Activated T-cell treated with anti-CD3 and anti-CD28 coated beads, Interleukin-2, amount 50 U/mL, for 48 hours (primary cell): ENCODE results near the gene LIPG.

ENCODE experiments used
- DNase-seq, 2 experiments: peaks; one replicate each; pipeline ENCODE4 v3.0.0-alpha.2; 2020

LIPG gene

DNA sequence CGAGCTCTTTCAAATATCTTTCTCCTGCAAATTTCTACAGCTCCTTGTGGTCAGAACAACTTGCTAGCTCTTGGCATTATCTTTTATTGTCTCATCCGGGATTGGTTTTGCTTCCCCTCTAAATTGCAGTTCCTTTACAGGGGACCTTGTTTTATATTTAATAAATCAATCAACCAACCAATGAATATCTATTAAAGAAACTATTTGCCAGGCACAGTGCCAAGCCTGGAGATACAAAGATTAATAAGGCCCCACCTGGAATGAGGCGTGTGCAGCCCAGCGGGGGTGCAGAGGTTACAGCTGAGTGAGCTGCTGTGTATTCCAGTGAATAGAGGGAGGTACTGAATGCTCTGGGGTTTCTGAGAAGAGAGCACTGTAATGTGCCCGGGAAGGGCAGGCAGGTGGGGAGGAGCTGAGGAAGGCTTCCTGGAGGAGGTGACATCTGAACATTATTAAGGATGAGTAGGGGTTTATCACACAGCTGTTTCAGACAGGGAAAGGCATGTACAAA, 51.8 kb downstream of the LIPG start:
- no peak for DNase-seq

DNA sequence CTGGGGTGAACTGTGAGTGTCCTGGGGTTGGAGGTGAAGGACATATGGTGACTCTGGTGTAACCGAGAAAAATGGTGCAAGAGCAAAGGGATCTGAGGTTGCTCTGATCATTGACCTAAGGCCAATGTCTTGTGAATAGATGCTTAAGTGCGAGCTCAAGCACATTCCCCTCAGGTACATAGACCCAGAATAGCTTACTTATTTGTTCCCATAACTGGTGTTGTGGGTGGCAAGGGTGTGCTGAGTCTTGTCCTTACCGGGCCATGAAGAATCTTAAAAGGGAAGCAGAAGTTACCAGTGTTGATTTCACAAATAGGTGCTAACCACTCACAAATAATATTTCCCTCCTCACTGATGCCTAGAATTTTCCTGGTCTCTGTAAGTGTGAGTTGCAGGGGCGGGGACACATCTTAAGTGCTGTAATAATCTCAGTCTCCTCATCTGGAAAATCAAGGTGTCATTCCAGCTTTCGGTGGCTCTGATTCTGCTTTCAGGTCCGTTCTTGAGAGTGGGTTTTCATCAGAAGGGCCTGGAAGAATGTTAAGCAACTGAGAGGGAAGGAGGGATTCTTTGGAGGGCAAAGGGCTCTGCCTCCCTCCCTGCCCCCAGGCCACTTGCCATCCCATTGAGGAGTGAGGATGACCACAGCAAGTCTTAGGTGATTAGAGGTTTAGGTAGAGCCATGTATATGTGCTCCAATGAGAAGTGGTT, 54.9 kb downstream of the LIPG start:
- no peak for DNase-seq

DNA sequence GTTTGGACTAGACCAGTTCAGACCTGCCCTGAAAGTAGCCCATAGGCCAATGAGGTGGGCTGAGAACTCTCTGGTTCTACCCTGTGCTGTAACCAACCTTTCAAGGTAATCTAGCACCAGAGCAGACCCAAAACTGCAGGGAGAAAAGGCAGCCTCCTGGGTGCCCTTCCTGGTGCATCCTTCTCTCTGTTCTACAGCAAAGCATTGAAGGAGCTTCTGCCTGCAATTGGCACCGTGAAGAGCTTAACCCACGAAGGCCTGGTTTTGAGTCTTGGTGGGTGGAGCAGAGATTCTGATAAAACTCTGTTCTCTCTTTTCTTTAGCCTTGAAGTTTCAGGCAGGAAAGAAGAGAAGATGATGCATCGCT, 55.5 kb downstream of the LIPG start:
- DNase-seq: no peak

DNA sequence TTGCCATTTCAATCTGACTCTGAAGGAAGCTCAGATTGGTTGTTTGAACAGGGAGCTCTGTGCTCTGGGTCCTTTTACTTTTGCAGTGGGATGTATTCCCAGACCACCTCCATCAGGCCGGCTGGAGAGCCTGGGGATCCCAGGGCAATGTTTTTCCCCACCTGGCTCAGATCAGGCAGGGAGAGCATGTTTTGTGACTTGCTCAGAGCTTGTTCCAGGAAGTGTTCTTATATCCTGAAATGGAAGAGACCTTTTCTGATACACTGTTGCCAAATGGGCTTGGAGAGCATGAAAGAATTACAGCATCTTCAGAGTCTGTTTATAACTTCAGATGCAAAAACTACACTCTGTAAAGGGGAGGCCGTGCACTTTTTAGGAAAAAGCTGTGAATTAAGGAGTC, 56.0 kb downstream of the LIPG start:
- no peak for DNase-seq

DNA sequence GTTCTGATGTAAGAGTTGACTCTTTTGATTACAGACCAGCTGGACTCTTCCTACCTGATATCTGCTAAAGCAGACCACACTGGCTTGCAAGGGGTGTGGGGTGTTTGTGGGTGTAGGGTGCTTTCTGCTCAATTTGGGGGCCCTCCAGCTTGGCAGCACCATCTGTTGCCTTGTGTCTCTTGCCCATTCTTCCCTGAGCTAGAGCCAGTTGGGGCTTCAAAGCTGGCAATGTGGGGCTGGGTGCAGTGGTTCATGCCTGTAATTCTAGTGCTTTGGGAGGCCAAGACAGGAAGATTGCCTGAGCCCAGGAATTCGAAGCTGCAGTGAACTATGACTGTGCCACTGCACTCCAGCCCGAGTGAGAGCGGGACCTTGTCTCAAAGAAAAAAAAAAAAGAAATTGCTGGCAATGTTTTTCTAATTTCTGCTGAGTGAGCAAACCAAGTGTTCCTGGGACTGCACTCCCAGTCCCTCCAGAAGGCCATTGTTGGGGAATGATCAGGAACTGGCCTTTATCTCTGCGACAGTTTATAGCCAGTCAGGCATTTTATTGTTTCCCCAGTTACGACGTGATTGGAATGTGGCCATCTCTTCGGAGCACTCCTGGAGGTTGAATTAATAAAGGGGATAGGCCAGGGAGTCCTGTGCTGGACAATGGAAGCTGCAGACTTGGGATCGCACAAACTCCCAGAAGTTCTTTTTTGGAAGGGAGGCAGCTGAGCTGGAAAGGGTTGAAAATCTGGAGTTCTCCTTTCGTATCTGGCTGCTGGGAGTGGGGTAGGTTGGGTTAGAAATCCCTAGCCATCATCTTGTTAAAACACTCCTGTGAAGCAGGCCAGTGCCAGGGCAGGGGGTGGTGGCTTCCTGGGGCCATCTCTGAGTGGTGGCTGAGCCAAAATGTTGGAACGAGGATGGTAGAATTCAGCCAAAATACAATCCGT, 57.2 kb downstream of the LIPG start:
- no peak for DNase-seq

DNA sequence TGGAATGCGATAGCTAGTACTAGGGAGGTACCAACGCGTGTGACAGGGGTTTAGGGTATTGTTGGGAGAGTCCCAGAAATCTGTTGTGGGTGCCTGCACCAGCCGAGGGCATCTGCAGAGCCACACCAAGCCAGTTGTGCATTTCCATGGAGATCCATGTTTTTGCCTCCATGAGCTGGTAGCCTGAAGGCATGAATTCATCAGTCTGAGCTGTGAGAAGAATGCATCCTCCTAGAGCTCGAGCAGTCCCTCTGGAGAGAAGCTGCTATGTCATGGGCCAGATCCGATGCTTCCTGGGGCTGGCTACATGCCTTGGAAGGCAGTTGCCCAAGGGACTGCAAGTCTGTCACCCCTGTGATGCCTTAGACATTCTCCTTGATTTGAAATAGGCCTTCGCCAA, 57.9 kb downstream of the LIPG start:
- no peak for DNase-seq

DNA sequence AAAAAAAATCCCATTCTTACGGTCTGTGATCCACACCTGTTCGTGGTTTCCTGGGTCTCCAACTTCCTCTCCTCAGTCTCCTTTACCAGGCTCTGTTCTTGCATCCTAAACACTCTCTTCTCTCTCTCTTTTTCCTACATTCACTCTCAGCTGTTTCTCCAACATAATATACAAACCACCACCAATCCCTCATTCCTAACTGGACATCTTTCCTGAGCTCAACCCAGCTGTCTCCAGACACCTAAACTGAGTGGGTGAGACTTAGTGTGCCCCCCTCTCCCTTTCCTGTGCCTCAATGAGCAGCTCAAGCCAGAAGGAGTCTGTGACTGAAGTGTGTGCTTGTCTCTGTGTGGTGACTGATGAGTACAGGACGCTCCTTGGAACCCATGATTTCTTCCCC, 59.4 kb downstream of the LIPG start:
- DNase-seq: no peak

DNA sequence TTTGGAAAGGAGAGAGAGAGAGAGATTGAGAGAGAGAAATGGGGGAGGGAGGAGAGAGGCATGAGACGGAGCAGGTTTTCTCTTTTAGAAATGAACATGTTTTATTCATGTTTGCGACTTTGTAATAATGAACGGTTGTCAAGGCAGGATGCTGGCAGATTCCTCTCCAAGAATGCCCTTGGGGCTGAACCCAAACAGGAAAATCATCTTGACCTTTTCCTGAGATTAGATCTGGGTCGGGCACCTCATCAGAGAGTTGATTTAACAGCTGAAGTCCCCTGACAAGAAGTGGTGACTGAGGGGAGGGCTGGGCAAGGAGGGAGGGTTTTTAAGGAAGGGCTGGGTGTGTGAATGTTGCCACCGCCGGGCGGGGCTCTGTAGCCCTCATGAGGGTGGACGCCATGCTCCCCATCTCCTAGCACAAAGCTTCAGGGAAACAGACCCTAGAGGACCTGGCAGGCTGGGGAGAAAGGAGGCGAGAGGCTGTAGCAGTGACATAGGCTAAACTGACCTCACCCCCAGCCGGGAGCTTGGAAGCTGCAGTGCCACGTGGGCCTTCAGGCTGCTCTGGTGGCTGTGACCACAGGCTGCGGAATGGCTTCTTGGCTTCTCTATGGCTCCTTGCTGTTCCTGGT, 60.0 kb downstream of the LIPG start:
- DNase-seq: no peak

DNA sequence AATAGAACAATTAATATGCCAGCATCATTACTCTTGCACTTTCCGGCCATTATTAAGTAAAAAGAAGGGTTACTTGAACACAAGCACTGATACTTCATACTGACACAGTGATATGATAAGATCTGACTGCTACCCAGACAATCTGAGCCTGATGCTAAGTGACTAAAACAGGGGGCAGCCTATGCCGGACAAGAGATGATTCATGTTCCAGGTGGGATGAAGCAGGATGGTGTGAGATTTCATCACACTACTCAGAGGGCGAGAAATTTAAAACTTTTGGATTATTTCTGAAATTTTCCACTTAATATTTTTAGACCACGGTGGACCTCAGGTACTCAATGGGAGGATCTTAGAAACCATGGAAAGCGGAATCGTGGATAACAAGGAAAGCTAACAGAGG, 61.7 kb downstream of the LIPG start:
- no peak for DNase-seq

DNA sequence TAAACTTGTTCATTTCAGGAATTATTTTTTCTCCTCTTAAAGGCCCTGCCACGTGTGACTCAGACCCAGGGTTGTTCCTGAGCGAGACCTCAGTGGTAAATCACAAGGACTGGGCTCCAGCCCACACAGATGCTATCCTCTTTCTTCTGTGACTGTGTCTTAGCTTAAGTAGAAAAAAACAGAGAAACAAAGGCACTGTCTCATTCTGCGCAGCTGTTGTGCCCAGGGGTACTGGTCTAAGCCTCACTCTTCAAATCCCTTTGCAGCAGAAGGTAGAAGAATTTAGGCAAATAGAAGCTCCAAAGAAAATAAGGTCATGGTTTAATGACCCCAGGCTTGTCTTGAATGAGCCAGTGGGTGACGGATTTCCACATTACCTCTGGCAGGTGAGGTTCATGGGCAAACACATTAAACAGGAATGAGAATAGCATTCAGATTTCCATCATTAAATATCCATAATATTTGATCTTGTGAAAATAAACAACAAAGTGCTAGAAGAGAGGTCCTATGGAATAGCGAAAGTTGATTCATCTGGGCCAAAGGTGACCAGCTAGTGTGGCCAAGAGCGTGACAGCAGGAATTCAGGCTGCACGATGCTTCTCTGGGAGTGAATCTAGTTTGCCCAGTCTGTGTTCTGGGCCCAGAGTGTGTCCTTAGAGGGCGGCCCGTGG, 63.3 kb downstream of the LIPG start:
- no peak for DNase-seq

DNA sequence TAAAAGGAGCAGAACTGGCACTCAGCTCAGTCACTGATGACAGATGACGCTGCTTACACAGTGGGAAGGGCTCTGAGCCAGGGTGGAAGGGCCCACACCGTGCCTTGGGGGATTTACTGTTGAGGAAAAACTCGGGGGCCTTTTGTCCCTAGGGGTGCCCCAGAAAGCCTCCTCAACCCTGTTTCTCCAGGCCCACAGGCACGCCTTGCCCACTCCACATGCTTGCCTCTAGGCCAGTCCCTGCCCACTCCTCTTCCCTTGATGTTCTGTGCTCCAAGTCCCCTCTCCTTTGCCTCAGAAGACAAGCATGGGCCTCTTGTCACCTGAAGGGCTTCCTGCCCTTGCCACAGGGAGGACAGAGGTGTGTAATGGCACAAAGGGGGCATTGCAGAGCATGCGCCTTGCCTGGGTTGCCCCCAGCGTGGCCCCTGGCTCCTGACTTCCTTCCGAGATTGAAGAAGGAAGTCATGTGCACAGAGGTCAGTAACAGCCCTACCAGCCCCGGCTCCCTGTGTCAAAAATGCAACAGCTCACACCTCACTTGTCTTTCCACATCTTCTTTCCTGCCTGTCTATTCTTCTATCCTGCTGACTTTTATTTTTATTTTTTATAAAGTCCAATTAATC, 65.1 kb downstream of the LIPG start:
- no peak for DNase-seq

DNA sequence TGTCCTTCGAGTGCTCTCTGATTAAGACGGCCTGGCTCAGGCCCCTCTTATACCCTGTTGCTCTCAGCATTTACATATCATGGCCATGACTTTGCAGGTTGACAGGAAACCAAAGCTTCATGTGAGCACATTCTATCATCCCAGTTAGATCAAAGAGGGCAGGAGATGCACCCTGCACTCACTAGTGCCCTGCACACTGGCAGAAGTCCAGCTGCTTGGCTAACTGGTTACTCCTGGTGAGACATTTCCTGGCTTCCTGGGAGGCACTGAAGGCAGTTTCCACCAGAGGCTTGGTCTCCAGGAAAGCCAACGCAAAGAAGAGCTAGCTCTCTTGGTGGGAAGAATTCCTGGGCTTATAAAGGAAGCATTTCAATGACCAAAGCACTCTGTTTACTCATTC, 66.3 kb downstream of the LIPG start:
- no peak for DNase-seq

DNA sequence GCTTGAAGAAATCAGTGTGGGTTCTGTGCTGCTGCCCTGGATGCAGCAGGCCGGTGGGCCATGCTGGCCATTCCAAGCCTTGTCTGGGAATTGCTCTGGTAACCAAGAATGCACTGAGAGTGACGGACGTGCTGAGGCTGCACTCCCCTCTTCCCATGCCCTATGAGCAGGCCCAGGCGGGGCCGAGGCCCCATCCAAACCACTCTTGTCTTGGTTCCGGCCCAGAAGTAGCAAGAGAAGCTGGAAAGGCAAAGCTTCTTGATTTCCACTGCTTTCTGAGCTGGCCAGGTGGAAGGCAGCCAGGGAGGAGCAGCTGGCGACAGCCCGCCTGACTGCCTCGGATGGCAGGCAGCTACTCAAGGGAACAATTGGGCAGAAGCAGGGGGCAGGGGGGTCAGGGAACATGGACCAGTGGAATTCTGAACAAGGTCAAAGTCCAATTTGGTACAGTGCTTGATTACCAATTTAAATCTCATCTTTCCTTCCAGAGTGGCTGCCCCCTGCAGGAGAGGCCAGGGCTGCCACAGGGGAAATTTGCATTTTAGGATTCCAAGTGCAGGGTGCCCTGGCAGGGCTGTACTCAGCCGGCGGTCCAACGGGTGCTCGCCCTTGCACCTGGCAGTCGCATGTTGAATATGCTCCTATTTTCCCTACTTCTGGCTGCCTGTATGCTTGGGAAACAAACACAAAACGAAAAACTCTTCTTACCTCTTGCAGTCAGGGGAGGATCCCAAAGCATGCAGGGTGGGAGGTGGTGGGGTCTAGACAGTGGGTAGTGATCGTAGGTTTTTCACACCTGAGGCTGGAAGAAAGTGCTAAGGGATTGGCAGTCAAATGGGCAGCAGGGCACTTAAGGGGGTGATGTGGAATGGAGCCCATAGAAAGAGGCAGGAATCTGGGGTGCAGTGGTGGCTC, 67.3 kb downstream of the LIPG start:
- no peak for DNase-seq

DNA sequence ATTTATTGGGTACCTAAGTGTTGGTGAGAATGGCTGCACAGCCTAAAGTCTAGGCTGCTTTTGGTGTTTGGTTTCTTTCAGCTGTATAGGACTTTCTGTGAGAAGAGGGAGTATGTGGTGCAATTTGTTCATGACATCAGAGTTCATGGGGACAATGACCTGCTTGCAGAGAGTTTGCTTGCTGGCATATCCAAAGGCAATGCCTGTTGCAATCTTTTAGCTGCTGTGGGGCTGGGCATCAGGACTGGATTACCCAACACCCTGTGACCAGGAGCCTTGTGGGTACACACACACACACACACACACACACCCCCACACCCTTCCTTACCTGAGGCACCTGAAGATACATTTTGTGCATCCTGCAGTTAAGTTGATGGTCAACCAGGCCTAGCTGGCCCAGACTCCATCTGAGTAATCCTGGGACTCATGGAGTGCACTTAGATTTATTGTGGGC, 68.4 kb downstream of the LIPG start:
- no peak for DNase-seq

DNA sequence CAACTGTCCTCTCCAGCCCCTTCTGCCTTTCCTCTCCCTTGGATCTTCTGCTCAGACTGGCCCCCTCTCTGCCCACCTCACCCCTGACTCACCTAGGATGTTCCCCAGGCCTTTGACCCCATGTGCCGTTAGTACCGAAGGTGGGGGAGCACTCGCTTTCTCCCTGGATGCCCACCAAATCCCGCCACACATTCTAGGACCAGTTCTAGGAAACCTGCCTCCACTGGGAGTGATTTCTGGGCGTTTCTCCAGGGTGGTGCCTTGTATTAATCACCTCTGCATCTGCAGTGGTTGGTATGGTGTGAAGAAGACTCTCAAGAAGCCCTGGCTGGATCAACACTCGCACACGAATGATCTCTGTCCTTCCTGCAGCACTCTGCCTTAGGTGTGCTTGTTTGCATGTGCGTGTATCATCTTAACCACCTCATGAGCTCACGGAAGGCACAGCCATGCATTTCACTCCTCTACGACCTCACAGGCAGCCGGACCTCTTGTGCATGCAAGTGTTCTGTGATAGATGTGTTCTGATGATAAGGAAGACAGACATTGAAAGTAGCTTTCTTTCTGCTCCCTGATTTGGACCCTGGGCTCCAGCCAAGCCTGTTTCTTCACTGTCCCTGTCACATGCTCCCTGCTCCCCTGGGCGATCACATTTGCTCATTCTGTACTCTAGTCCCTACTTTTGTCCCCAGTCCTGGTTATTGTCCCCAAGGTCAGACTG, 69.4 kb downstream of the LIPG start:
- DNase-seq: no peak

DNA sequence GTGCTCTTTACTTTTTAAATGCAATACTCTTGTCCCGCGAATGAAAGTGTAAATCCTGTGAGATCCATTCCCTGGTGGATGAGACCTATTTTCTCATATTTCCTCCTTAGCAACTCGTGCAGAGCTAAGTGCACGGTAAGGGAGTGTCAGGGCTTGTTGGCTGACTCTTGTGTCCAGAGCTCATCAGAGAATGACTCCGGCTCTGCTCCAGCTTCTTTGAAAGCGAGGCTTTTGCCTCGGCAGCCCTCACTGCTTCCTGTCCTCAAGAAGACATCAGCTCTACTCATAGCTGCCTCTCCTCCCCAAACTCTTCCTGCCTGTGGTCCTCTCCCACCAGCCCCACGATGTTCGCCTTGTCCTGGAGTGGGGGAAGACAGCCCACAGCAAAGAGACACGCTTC, 70.7 kb downstream of the LIPG start:
- DNase-seq: no peak

DNA sequence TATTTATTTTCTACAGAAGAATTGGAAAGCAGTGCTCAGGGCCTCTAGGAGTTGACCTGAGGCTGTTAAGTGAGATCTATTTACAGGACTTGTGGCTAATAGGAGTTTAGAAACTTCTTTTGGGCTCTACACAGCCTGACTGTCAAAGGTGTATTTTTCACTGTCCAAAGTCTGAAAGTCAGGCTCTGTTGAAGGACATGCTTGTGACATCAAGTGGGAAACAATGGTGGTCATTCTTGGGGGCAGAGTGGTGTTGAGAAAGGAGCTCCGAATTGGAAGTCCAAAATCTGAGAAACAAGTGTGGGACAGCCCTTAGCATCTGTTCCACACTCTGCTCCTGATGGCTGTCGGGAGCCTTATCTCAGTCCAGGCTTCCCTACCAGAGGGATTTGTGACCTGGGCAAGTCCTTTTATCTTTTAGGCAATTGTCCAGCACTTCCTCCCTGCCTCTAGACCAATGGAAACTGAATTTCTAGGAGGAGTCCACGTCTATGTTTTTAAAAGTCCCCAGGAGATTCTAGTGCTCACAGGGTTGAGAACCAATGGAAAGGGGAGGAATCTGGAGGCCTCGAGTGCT, 76.4 kb downstream of the LIPG start:
- no peak for DNase-seq

DNA sequence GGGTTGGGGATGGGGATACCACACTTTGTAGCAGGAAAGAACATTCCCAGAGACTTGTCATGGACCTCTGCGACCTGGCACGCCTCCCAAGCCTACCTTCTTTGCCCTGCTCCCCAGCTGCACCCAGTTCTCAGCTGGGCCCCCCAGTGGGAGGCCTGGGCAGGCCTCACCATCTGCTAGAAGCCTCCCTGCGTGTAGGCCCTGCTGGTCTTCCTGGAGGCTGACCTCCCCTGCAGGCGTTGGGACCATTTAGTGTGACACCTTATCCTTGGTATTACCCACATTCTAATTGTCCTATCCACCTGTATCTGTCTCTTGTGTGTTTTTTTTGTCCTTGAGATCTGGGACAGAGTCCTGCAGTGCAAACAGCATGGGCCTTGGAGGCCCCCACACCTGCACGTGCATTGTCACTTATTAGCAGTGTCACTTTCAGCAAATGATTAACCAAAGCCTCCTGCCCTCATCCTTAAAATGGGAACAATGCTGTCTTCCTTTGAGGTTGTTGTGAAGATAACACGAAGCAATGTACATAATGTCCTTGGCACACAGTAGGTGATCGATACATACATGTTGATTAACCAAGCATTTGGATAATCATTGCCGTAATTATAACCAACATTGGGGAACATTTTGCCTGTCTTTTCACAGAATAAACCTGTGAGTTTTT, 77.2 kb downstream of the LIPG start:
- no peak for DNase-seq

DNA sequence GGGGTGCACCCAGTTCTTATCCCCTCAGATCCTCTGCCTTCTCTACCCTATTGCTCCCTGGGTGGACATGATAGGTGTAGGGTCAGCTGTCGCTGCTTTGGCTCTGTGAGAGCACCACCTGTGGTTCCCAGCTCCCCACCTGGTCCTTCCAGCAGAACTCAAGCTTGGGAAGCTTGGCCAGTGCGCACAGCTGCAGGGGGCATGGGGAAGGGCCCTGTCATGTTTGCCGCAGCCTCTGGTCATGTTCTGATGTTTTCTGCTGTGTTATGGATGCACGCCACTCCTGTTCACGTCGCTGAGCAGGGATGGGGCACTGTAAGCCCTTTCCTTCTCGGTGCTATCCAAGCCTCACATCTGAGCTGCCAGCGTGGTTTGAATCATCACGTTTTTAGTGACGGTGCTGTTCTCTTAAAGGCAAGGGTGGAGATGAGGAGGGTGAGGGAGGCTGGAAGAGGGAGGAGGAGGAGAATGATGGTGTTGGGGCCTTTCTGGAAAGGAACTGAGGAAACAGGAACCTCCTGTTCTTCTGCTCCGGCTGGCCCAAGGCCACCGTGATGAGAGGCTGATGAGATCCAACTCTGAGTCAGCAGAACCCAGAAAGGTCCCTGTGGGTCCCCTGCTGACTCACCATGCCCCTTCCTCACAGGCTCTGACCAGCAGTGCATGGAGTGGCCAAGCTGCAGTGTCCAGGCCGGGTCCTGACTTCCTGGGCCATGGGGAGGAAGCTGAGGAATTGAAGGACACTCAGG, 78.0 kb downstream of the LIPG start:
- no peak for DNase-seq
